ENCODE measurements around the gene SGCE. TPM values are rescaled to one million over a fixed set of nuclear protein-coding genes. Genes with fewer than 3 reads are reported as not detected.
"Not testable (repeated sequence)": the region's sequence is repeated elsewhere in the genome, so short reads cannot be mapped to it uniquely, and the experiment has no call there.

Gene SGCE
- 10 to 100 TPM; 49.9 to 80.1 TPM for total RNA-seq
- 10 to 100 TPM; 56.6 to 84.9 (median 72.8) TPM for polyA plus RNA-seq (ENCODE audit: insufficient read length in 6 of 6)
- long read RNA-seq, donor 1, transcript SGCE-210 (3 exons, 453 nt), result minor isoform, 5 of 146 reads
- long read RNA-seq, donor 1, transcript SGCE-207 (10 exons, 1,672 nt), result minor isoform, 5 of 146 reads
- long read RNA-seq, donor 1, transcript SGCE-299 (11 exons, 1,614 nt), result major isoform, 24 of 146 reads
- long read RNA-seq, donor 1, partial matches to known transcripts, result 107 of 146 reads
- long read RNA-seq, donor 1, other reads (novel, unspliced or antisense), result 0 of 146 reads
- long read RNA-seq, donor 2, transcript SGCE-299 (11 exons, 1,614 nt), result major isoform, 6 of 70 reads
- long read RNA-seq, donor 2, partial matches to known transcripts, result 60 of 70 reads
- long read RNA-seq, donor 2, other reads (novel, unspliced or antisense), result 0 of 70 reads
- long read RNA-seq, donor 3, transcript SGCE-299 (11 exons, 1,614 nt), result major isoform, 8 of 63 reads
- long read RNA-seq, donor 3, partial matches to known transcripts, result 49 of 63 reads
- long read RNA-seq, donor 3, other reads (novel, unspliced or antisense), result 0 of 63 reads
- long read RNA-seq, donor 4, transcript SGCE-299 (11 exons, 1,614 nt), result major isoform, 8 of 9 reads
- long read RNA-seq, donor 4, partial matches to known transcripts, result 0 of 9 reads
- long read RNA-seq, donor 4, other reads (novel, unspliced or antisense), result 1 of 9 reads
- long read RNA-seq, donor 5, transcript SGCE-299 (11 exons, 1,614 nt), result major isoform, 11 of 40 reads
- long read RNA-seq, donor 5, partial matches to known transcripts, result 16 of 40 reads
- long read RNA-seq, donor 5, other reads (novel, unspliced or antisense), result 0 of 40 reads
- long read RNA-seq, donor 6, transcript SGCE-299 (11 exons, 1,614 nt), result major isoform, 12 of 57 reads
- long read RNA-seq, donor 6, partial matches to known transcripts, result 39 of 57 reads
- long read RNA-seq, donor 6, other reads (novel, unspliced or antisense), result 0 of 57 reads
- long read RNA-seq, donor 7, transcript SGCE-299 (11 exons, 1,614 nt), result major isoform, 15 of 38 reads
- long read RNA-seq, donor 7, partial matches to known transcripts, result 16 of 38 reads
- long read RNA-seq, donor 7, other reads (novel, unspliced or antisense), result 0 of 38 reads
- long read RNA-seq, donor 8, transcript SGCE-299 (11 exons, 1,614 nt), result major isoform, 13 of 25 reads
- long read RNA-seq, donor 8, partial matches to known transcripts, result 0 of 25 reads
- long read RNA-seq, donor 8, other reads (novel, unspliced or antisense), result 0 of 25 reads
- long read RNA-seq, donor 9, partial matches to known transcripts, result 5 of 5 reads
- long read RNA-seq, donor 9, other reads (novel, unspliced or antisense), result 0 of 5 reads
- long read RNA-seq, donor 10, partial matches to known transcripts, result 1 of 7 reads
- long read RNA-seq, donor 10, other reads (novel, unspliced or antisense), result 0 of 7 reads
- long read RNA-seq, donor 11, transcript SGCE-207 (10 exons, 1,672 nt), result major isoform, 6 of 48 reads
- long read RNA-seq, donor 11, partial matches to known transcripts, result 25 of 48 reads
- long read RNA-seq, donor 11, other reads (novel, unspliced or antisense), result 0 of 48 reads
- long read RNA-seq, donor 12, transcript SGCE-299 (11 exons, 1,614 nt), result major isoform, 9 of 21 reads
- long read RNA-seq, donor 12, partial matches to known transcripts, result 8 of 21 reads
- long read RNA-seq, donor 12, other reads (novel, unspliced or antisense), result 0 of 21 reads

- H3K27ac ChIP-seq, result peak within 1 kb of the TSS; percentile 59 to 75
- H3K36me3 ChIP-seq, result no peaks in the 10 kb centered on the region
- DNase-seq (peak; percentile 71 to 88 (median 82)), ATAC-seq (peak; percentile 72)
- intact Hi-C loops (cut with DNase I), result no loop called here
- TF ChIP-seq CTCF (IDR thresholded peaks at IDR 0.05), result peak; percentile 35 to 53
- peaks cover 5 to 63% of the 10 kb centered on the region in 2 donors for H3K27me3 ChIP-seq
- peaks cover 0 to 11% of the 10 kb centered on the region in 2 donors for H3K9me3 ChIP-seq
- peak within 1 kb of the TSS; percentile 53 to 64 for H3K4me3 ChIP-seq
- peaks cover 0 to 32% of the 10 kb centered on the region in 2 donors for H3K4me1 ChIP-seq
Observed at GRCh38 chr7:94655848-94656657, at the start of gene SGCE. Gene SGCE (minus strand): TSS chr7:94656133. CDS start chr7:94656098, 35 bp downstream.

DNA sequence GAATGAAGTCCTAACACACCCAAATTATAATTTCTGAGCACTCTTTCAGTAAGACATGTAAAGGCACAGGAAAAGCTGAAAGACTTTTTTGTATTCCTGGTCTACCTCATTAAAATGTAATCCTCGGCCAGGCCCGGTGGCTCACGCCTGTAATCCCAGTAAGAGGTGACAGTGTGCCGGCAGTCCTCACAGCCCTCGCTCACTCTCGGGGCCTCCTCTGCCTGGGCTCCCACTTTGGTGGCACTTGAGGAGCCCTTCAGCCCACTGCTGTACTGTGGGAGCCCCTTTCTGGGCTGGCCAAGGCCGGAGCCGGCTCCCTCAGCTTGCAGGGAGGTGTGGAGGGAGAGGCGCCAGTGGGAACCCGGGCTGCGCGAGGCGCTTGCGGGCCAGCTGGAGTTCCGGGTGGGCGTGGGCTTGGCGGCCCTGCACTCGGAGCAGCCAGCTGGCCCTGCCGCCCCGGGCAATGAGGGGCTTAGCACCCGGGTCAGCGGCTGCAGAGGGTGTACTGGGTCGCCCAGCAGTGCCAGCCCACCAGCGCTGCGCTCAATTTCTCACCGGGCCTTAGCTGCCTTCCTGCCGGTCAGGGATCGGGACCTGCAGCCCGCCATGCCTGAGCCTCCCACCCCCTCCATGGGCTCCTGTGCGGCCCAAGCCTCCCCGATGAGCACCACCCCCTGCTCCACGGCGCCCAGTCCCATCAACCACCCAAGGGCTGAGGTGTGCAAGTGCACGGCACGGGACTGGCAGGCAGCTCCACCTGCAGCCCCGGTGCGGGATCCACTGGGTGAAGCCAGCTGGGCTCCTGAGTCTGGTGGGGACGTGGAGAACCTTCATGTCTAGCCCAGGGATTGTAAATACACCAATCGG, 49.5 kb upstream of the SGCE start:
- ATAC-seq; H3K27me3 ChIP-seq; H3K4me1 ChIP-seq; intact Hi-C loops (cut with DNase I); H3K36me3 ChIP-seq; H3K9me3 ChIP-seq; H3K4me3 ChIP-seq; H3K27ac ChIP-seq: not testable (repeated sequence)
- peak in 1 of 4 donors; percentile 54 for DNase-seq

GRCh38 chr7:94701555-94701973, 45.6 kb upstream of the SGCE start:
- H3K27ac ChIP-seq, result no peak overlapping the region
- DNase-seq (peak in 2 of 4 donors; percentile 38 to 70), ATAC-seq (no peak)
- no peak overlapping the region for H3K4me3 ChIP-seq
- no peaks in the 10 kb centered on the region for H3K27me3 ChIP-seq
- H3K36me3 ChIP-seq, result no peaks in the 10 kb centered on the region
- no peak for TF ChIP-seq CTCF (IDR thresholded peaks at IDR 0.05)
- no peaks in the 10 kb centered on the region for H3K9me3 ChIP-seq
- intact Hi-C loops (cut with DNase I), result no loop called here
- peaks cover 3 to 8% of the 10 kb centered on the region in 2 donors for H3K4me1 ChIP-seq

DNA sequence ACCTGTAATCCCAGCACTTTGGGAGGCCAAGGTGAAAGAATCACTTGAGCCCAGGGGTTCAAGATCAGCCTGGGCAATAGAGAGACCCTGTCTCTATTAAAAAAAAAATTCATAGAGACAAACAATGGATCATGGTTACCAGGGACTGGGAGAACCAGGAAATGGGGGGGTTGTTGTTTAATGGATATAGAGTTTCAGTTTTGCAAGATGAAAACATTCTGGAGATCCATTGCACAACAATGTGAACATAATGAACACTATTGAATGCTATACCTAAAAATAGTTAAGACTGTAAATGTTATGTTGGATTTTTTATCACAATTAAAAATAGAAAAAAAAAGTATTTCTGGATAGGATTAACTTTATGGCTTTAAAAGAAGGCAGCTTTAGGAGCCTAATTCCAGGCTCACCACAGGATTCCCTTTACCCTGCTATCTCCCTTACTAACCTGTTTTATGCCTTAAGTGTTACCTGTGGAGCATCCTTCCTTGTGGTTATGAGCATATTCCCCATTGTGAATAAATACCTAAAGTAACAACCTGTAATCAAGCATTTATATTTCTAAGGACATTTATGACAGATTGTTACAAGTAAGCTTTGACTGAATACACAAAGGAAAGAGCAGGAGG, 45.1 kb upstream of the SGCE start:
- H3K27me3 ChIP-seq, result no peaks in the 10 kb centered on the region
- H3K27ac ChIP-seq, result no peak overlapping the region
- TF ChIP-seq CTCF (IDR thresholded peaks at IDR 0.05), result no peak
- H3K4me3 ChIP-seq, result no peak overlapping the region
- peak in 1 of 4 donors; percentile 8 for DNase-seq
- H3K9me3 ChIP-seq, result no peaks in the 10 kb centered on the region
- intact Hi-C loops (cut with DNase I), result no loop called here
- peaks cover 3 to 8% of the 10 kb centered on the region in 2 donors for H3K4me1 ChIP-seq
- no peak for ATAC-seq
- no peaks in the 10 kb centered on the region for H3K36me3 ChIP-seq

Data from left lung (tissue), 14 donors.